Heart left ventricle (tissue), 16 donors: ENCODE results near the gene IRF8. TPM values are rescaled to one million over a fixed set of nuclear protein-coding genes. Genes with fewer than 3 reads are reported as not detected.

Experiments
- ATAC-seq, 4 donors: fragments of 200-7000 bp; cut with Tn5 transposase; one replicate each; pipeline ENCODE4 v1.9.1; 2020 to 2022; ENCODE audit warnings: moderate library complexity in 4 of 4, mild to moderate bottlenecking in 3 of 4, moderate number of reproducible peaks in 1 of 4
- DNase-seq, 5 donors: peaks; one replicate each; pipeline ENCODE4 v3.0.0-alpha.2; 2020
- H3K27ac ChIP-seq, 12 donors: fragments of 200-600 bp; sonication (generic) in 4 of 12; one replicate each; pipeline versions ENCODE4 v1.5.0 to v1.8.0; 2016 to 2022; ENCODE audit warnings: mild to moderate bottlenecking in 2 of 12
- H3K27me3 ChIP-seq, 9 donors: fragments of 200-600 bp; sonication (generic) in 2 of 9; one replicate each; pipeline versions ENCODE4 v1.5.1 to v1.8.0; 2016 to 2022; ENCODE audit warnings: mild to moderate bottlenecking in 3 of 9
- H3K36me3 ChIP-seq, 9 donors: fragments of 200-600 bp; sonication (generic) in 2 of 9; one replicate each; pipeline versions ENCODE4 v1.5.0 to v1.8.0; 2018 to 2022; ENCODE audit warnings: mild to moderate bottlenecking in 2 of 9
- H3K4me1 ChIP-seq, 12 donors: fragments of 200-600 bp; sonication (generic) in 4 of 12; one replicate each; pipeline versions ENCODE4 v1.5.0 to v1.8.0; 2016 to 2022; ENCODE audit warnings: mild to moderate bottlenecking in 3 of 12
- H3K4me3 ChIP-seq, 12 donors: fragments of 200-600 bp; sonication (generic) in 4 of 12; one replicate each; pipeline versions ENCODE4 v1.5.0 to v1.8.0; 2017 to 2022; ENCODE audit warnings: mild to moderate bottlenecking in 9 of 12, moderate library complexity in 4 of 12
- H3K9me3 ChIP-seq, 12 donors: fragments of 200-600 bp; sonication (generic) in 4 of 12; one replicate each; pipeline versions ENCODE4 v1.5.0 to v1.8.0; 2016 to 2022; ENCODE audit warnings: mild to moderate bottlenecking in 1 of 12
- CTCF ChIP-seq, 12 donors: fragments of 200-600 bp; sonication (generic) in 4 of 12; IDR thresholded peaks; one replicate each; pipeline versions ENCODE4 v1.5.0 to v1.8.0; 2018 to 2022; ENCODE audit warnings: antibody characterized with exemption in 12 of 12, mild to moderate bottlenecking in 5 of 12
- POLR2A ChIP-seq, 2 donors: fragments of 450-650 bp; IDR thresholded peaks; one replicate each; pipeline ENCODE4 v1.6.1; 2017; ENCODE audit warnings: antibody characterized with exemption in 2 of 2, mild to moderate bottlenecking in 2 of 2, moderate library complexity in 2 of 2
- WGBS, 4 donors: extraction: QIAGEN DNeasy Blood & Tissue Kit in 2 of 4; methylation state at CpG; one replicate each; pipeline versions ENCODE4 v1.1.5 to v1.1.7; 2013 to 2018; 5-methylcytosine and 5-hydroxymethylcytosine counted together
- intact Hi-C, 10 donors: fragments of 100-400 bp; cut with DNase I; formaldehyde crosslinking; loops; one replicate each; pipeline versions ENCODE4 v1.11.1 to v1.14.2; 2022
- polyA plus RNA-seq, 2 donors: library from polyadenylated mRNA; stranded (reverse); fragments of 200-250 nt; gene quantifications; one replicate each; pipeline ENCODE4 v1.2.3, GENCODE V29; 2013
- total RNA-seq, 9 donors: library from RNA; depleted of rRNA in 2 of 9; stranded (reverse); fragments of >200 nt in 2 of 9; fragmentation: NEBNext Ultra II Directional in 3 of 9; extraction: Animal tissue kit (Norgen Biotek cat#: 25700) in 3 of 9; gene quantifications; one replicate each; pipeline versions ENCODE4 v1.1.0 to v1.2.4, GENCODE V29; 2016 to 2023
- donor health status: ischemic (EF 13 %, LVEDD 7.1; RV severe dilation, severe dysfunction).
- donor health status: healthy with polysubstance abuse.
- donor health status: DM: no; HTN: yes; CAD: no.
- donor health status: DM: no; HTN: no; CAD: no.
- donor health status: ischemic (EF 25% LVEDD 6.9; RV normal size, moderate dysfunction).
- donor health status: ischemic (EF 25% LVEDD 5.7; RV mildly dilated, moderate dysfunction).
- donor health status: healthy.
- donor health status: DM: yes; HTN: yes; CAD: no.
- donor health status: ischemic (EF 35%, LVEDD 5.7; RV mildly dilated, moderate dysfunction).
- donor health status: nonischemic (EF 11% LVEDD 7.7; RV severe dilation, severe dysfunction).
- donor health status: DM: yes; HTN: yes; CAD: no.
- donor health status: PGD.
- donor health status: ischemic (EF 29% LVEDD 5.4; RV normal size, mild dysfunction).
- donor health status: nonischemic (EF 23%, LVEDD 6.1; RV moderate dilation, normal function).

The IRF8 gene
- total and polyA plus RNA-seq, 11 donors: 1.0 to 31.8 (median 3.1) TPM

GRCh38 chr16:85879549-85879948 lies 19.4 kb upstream of the IRF8 start:
- no peak for ATAC-seq
- Histone ChIP-seq H3K4me3 (no peak overlapping the region), H3K9me3 (no peaks in the 10 kb centered on the region), H3K27ac (no peak overlapping the region), H3K4me1 (peaks cover 0 to 6% (median 0%) of the 10 kb centered on the region in 12 donors), H3K36me3 (no peaks in the 10 kb centered on the region), H3K27me3 (peaks cover 0 to 14% (median 0%) of the 10 kb centered on the region in 9 donors)
- 81 to 95% (median 83%) methylated on average over 6 of the region's 6 CpGs for WGBS, 4 donors
- TF ChIP-seq POLR2A (IDR thresholded peaks at IDR 0.05): no peak
- no peak for TF ChIP-seq CTCF (IDR thresholded peaks at IDR 0.05)
- intact Hi-C loops: no loop called here
- no peak for DNase-seq

GRCh38 chr16:85879975-85880831 lies 18.8 kb upstream of the IRF8 start:
- TF ChIP-seq POLR2A (IDR thresholded peaks at IDR 0.05) (no peak), CTCF (IDR thresholded peaks at IDR 0.05) (no peak)
- no peaks in the 10 kb centered on the region for H3K36me3 ChIP-seq
- H3K4me1 ChIP-seq: peaks cover 0 to 6% (median 0%) of the 10 kb centered on the region in 12 donors
- intact Hi-C loops: no loop called here
- DNase-seq: no peak
- 87 to 92% (median 91%) methylated on average over 3 of the region's 3 CpGs for WGBS, 4 donors
- ATAC-seq: no peak
- peaks cover 0 to 19% (median 0%) of the 10 kb centered on the region in 9 donors for H3K27me3 ChIP-seq
- no peaks in the 10 kb centered on the region for H3K9me3 ChIP-seq
- H3K27ac ChIP-seq: no peak overlapping the region
- no peak overlapping the region for H3K4me3 ChIP-seq

- Histone ChIP-seq H3K36me3 (no peaks in the 10 kb centered on the region), H3K4me3 (no peak overlapping the region), H3K9me3 (no peaks in the 10 kb centered on the region), H3K27ac (no peak overlapping the region), H3K4me1 (peaks cover 0 to 6% (median 0%) of the 10 kb centered on the region in 12 donors), H3K27me3 (peaks cover 0 to 23% (median 4%) of the 10 kb centered on the region in 9 donors)
- DNase-seq: no peak
- WGBS, 4 donors: 91 to 96% (median 95%) methylated on average over 3 of the region's 3 CpGs
- intact Hi-C loops: no loop called here
- no peak for ATAC-seq
- TF ChIP-seq POLR2A (IDR thresholded peaks at IDR 0.05) (no peak), CTCF (IDR thresholded peaks at IDR 0.05) (no peak)
Observed at GRCh38 chr16:85880861-85881260, 18.1 kb upstream of the IRF8 start.

- Histone ChIP-seq H3K36me3 (no peaks in the 10 kb centered on the region), H3K4me3 (no peak overlapping the region), H3K4me1 (peaks cover 0 to 6% (median 0%) of the 10 kb centered on the region in 12 donors), H3K9me3 (no peaks in the 10 kb centered on the region), H3K27ac (no peak overlapping the region), H3K27me3 (peaks cover 0 to 29% (median 4%) of the 10 kb centered on the region in 9 donors)
- intact Hi-C loops: no loop called here
- ATAC-seq: no peak
- DNase-seq: no peak
- 54 to 62% (median 61%) methylated on average over 3 of the region's 3 CpGs for WGBS, 4 donors
- TF ChIP-seq CTCF (IDR thresholded peaks at IDR 0.05): no peak
Observed at GRCh38 chr16:85881436-85881835, 17.5 kb upstream of the IRF8 start.
